Activated T-cell treated with anti-CD3 and anti-CD28 coated beads, Interleukin-2, amount 50 U/mL, for 4 hours (primary cell): Measurements from ENCODE around the gene TYMP. TPM values are rescaled to one million over a fixed set of nuclear protein-coding genes. Genes with fewer than 3 reads are reported as not detected.
A peak's percentile ranks its signal among the peaks of the same experiment; 100 is the strongest.
"Not testable (repeated sequence)": the region's sequence is repeated elsewhere in the genome, so short reads cannot be mapped to it uniquely, and the experiment has no call there.

Experiments
- ATAC-seq, 2 donors: fragments of 200-7000 bp; cut with Tn5 transposase; one replicate each; pipeline ENCODE4 v1.10.0; 2021
- DNase-seq: peaks from one replicate; pipeline ENCODE4 v3.0.0-alpha.2; 2020
- H3K27me3 Mint-ChIP-seq: one replicate; pipeline ENCODE4 v1.8.0; 2021; ENCODE audit warnings: low read depth, mixed read lengths
- H3K36me3 Mint-ChIP-seq: one replicate; pipeline ENCODE4 v1.8.0; 2022; ENCODE audit warnings: mixed read lengths; ENCODE audit not compliant: insufficient read depth
- H3K4me1 Mint-ChIP-seq: one replicate; pipeline ENCODE4 v1.8.0; 2021; ENCODE audit warnings: low read depth, mixed read lengths
- H3K4me3 Mint-ChIP-seq: one replicate; pipeline ENCODE4 v1.8.0; 2021; ENCODE audit warnings: mild to moderate bottlenecking, moderate library complexity, mixed read lengths
- H3K9me3 Mint-ChIP-seq: one replicate; pipeline ENCODE4 v1.8.0; 2021; ENCODE audit warnings: mixed read lengths
- total RNA-seq, 3 donors: library from RNA; stranded (reverse); gene quantifications; one replicate each; pipeline ENCODE4 v1.2.1, GENCODE V29; 2021

TYMP gene
- total RNA-seq, 3 donors from 2014 or later, result 64.4 to 103 (median 66.1) TPM

DNA sequence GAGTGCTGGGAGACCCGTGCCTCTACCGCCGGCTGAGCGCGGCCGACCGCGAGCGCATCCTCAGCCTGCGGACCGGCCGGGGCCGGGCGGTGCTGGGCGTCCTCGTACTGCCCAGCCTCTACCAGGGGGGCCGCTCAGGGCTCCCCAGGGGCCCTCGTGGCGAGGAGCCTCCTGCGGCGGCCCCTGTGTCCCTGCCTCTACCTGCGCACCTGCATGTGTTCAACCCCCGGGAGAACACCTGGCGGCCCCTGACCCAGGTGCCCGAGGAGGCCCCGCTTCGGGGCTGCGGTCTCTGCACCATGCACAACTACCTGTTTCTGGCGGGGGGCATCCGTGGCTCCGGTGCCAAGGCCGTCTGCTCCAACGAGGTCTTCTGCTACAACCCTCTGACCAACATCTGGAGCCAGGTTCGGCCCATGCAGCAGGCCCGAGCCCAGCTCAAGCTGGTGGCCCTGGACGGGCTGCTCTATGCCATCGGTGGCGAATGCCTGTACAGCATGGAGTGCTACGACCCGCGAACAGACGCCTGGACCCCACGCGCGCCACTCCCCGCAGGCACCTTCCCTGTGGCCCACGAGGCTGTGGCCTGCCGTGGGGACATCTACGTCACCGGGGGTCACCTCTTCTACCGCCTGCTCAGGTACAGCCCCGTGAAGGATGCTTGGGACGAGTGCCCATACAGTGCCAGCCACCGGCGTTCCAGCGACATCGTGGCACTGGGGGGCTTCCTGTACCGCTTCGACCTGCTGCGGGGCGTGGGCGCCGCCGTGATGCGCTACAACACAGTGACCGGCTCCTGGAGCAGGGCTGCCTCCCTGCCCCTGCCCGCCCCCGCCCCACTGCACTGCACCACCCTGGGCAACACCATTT lies 19.3 kb upstream of the TYMP start:
- no peak for DNase-seq
- no peaks in the 10 kb centered on the region for H3K9me3 Mint-ChIP-seq
- no peaks in the 10 kb centered on the region for H3K27me3 Mint-ChIP-seq
- ATAC-seq, result peak; percentile 25 to 29
- H3K4me3 Mint-ChIP-seq, result peak overlapping the region; percentile 83
- peaks cover 43% of the 10 kb centered on the region for H3K4me1 Mint-ChIP-seq
- no peaks in the 10 kb centered on the region for H3K36me3 Mint-ChIP-seq

DNA sequence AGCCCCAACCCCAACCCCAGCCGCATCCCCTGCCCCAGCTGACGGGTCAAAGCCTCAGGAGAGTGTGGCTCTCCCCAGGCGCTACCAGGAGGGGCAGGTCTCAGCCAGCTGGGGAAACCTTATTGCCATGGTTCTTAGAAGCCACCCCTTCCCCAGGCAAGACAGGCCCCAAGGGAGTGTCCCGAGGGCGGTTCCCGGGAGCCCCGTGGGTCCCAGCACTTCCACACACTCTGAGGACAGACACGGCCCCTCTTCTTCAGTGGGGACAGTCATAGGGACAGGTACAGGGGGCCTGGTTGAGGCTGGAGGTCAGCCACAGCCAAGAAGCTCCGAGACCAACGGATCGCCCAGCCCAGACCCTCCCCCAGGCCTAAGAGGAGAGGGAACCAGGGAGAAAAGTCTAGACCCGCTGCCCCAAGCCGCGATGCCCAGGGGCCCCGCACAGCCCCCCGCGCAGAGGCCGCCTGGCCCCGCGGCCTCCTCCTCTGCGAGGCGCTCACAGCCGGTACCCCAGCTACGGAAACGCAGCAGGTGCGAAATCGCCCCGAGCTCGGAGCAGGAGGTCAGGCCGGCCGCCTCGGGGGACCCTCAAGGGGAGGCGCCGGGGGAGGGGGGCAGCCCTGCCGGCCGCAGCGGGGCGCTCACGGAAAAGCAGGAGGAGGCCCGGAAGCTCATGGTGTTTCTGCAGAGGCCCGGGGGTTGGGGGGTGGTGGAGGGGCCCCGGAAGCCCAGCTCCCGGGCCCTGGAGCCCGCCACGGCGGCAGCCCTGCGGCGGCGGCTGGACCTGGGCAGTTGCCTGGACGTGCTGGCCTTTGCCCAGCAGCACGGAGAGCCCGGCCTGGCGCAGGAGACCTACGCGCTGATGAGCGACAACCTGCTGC lies 18.5 kb upstream of the TYMP start:
- DNase-seq (peak; percentile 50), ATAC-seq (peak; percentile 61 to 67)
- H3K9me3 Mint-ChIP-seq, result no peaks in the 10 kb centered on the region
- H3K4me3 Mint-ChIP-seq, result peak overlapping the region; percentile 70
- no peaks in the 10 kb centered on the region for H3K36me3 Mint-ChIP-seq
- H3K27me3 Mint-ChIP-seq, result no peaks in the 10 kb centered on the region
- H3K4me1 Mint-ChIP-seq, result peaks cover 43% of the 10 kb centered on the region

DNA sequence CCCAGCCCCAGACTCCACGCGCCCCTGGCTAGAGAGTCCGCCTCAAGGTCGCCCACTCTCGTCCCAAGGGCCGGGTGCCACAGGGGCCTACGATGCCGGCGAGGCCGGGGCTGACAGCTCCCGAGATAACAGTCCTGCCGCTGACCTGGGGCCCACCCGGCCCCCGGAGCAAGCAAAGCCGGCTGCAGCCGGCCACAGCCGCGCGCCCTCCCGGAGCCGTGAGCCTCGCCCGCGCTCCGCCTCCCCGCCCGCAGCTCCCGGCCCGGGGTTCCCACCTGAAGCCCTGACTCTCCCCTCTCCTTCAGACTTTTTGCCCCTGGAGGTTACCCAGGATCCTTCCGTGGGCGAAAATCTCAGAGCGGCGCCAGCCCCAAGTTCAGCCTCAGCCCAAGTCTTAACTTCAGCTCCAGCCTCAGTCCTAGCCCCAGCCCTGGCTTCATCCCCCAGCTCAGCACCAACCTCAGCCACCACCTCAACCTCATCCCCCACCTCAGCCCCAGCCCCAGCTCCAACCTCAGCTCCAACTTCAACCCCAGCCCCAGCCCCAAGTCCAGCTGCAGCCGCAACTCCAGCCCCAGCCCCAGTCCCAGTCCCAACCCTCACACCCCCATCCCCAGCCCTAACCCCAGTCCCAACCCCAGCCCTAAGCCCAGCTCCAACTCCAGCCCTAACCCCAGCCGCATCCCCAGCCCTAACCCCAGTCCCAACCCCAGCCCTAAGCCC lies 17.6 kb upstream of the TYMP start:
- H3K4me3 Mint-ChIP-seq, result no peak overlapping the region
- peaks cover 46% of the 10 kb centered on the region for H3K4me1 Mint-ChIP-seq
- H3K9me3 Mint-ChIP-seq, result no peaks in the 10 kb centered on the region
- no peaks in the 10 kb centered on the region for H3K27me3 Mint-ChIP-seq
- H3K36me3 Mint-ChIP-seq, result no peaks in the 10 kb centered on the region
- DNase-seq, result no peak
- no peak for ATAC-seq

DNA sequence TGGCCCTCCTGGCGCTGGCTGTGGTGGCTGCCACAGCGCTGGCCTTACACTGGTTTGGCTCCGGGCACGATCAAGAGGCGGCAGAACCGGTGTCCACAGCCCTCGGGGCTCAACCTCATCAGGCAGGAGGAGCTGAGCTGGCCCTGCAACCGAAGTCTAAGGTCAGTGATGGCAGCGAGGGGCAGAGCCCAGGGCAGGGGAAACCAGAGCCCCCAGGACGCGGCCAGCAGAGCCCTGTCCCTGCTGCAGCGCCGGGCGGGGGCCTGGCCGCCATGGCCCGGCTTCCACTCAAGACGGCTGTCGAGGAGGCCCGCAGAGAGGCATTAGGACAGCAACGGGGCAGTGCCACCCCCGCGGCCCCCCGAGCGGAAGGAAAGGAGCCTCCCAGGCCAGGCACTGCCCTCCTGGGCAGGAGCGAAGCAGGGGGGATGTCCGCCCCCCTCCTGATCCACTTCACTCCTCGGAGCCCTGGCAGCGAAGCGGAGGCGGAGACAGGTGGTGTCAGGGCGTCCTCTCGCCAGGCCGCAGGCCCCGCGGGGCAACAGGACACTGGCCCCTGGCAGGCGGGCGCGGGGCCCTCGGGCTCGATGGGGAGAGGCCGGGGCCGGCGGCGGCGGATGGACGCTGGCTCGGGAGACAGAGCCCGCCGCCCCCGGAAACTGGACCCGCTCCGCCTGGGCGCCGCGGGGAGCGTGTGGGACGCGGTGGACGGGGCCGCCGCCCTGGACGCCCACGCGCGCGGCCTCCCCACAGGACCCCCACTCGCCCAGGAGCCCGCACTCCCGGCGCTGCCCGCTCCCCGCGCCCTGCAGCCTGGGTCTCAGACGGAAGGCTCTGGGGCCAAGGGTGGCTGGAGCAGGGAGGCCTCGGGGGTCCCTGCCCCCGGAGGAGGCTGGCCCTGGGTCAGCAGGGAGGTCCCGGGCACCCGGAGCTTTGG lies 16.8 kb upstream of the TYMP start:
- DNase-seq (no peak), ATAC-seq (no peak)
- H3K9me3 Mint-ChIP-seq, result no peaks in the 10 kb centered on the region
- H3K27me3 Mint-ChIP-seq, result no peaks in the 10 kb centered on the region
- H3K4me1 Mint-ChIP-seq, result peaks cover 53% of the 10 kb centered on the region
- H3K36me3 Mint-ChIP-seq, result no peaks in the 10 kb centered on the region
- no peak overlapping the region for H3K4me3 Mint-ChIP-seq

DNA sequence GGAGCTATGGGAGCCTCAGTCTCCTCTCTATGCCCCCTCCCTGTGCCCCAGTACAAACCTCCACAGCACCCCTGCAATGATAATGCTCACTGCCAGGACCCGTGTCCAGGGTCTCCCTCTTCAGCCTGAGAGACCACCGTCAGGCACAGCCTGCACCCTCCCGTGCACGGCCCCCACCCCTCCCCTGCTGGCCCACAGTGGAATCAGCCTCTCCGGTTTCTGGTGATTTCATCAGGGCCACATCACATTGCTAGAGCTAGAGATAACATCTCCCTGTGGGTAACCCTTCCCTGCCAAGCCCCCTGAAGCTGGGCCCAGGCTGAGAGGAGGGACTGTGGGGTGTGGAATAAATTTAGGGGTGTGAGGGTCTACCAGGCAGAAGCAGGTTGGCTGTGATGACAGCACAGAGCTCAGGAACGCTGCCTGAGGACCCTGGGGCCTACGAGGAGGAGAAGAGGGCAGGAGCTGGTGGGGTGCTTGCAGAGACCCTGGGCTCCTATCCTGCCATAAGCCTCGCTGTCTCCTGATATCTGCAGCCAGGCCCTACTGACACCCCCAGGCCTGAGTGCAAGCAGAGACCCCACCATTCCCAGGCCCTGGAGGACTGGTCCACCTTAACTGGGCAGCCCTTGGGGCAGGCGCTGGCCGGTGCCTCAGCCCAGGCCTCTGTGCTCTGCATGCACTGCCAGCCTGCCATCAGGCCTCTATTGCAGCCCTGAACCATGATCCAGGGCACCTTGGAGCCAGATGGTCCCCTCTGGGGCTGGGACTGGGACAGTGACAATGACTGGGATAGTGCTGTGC lies 15.9 kb upstream of the TYMP start, which contains the start of gene KLHDC7B:
Gene KLHDC7B (plus strand): TSS at position 378 of the 804 bp plus-strand sequence. CDS start 345 bp downstream, at position 723.
- Mint-ChIP-seq H3K9me3 (no peaks in the 10 kb centered on the region), H3K4me3 (peak within 1 kb of the TSS; percentile 61), H3K4me1 (peaks cover 58% of the 10 kb centered on the region), H3K27me3 (no peaks in the 10 kb centered on the region), H3K36me3 (no peaks in the 10 kb centered on the region)
- DNase-seq (no peak), ATAC-seq (peak; percentile 15 to 25)

DNA sequence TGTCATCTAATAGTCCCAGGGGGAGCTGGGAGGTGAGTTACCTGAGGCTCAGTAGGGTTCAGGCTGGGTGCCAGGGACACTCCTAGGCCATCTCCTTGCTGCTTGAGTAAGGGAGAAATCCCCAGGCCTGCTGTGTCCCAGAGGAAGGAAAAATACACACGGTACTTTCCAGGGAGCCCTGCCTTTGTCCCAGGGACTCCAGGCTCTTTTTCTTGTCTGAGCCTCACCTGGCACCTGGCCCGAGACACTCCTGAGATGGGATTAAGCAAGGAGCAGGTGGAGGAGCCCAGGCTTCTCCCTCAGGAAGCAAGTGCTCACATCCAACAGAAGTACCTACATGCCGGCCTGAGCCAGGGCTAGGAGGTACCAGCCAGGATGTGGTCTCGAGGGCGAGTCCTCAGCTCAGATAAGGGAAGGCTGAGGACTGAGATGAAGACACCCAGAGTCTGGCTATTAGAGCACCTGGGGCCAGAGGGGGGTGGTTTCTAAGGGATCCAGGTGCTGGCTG lies 15.0 kb upstream of the TYMP start:
- no peaks in the 10 kb centered on the region for H3K36me3 Mint-ChIP-seq
- H3K27me3 Mint-ChIP-seq, result no peaks in the 10 kb centered on the region
- peaks cover 55% of the 10 kb centered on the region for H3K4me1 Mint-ChIP-seq
- H3K9me3 Mint-ChIP-seq, result no peaks in the 10 kb centered on the region
- no peak for DNase-seq
- peak overlapping the region; percentile 61 for H3K4me3 Mint-ChIP-seq
- no peak for ATAC-seq

DNA sequence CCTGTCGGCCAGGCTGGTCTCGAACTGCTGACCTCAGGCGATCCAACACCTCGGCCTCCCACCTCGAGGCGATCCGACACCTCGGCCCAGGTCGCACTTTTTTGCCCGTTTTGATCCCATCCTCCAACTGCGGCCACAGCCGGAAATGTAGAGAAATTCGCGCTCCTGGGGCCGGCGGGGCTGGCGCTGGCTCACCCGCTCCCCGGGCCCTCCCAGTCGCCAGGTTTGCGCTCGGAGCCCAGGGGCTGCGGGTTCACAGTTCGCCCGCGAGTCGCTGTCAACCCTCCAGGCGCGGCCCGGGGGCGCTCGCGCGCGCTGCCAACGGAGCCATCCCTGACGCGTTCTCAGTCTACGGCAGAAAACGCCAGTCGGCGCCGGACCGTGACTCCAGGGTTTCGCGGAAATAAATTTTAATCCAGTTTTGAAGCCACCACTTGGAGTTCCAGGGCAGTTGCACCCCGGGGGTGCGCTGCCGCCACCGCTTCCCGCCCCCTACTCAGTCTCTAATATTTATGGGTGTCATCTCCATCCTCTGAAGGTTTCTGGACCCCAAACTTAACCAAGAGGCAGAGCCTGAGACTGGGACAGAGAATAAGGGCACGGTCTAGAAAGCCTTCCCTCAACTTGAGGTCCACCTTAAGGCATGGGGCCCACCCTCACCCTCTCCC lies 14.4 kb upstream of the TYMP start:
- DNase-seq (peak; percentile 82), ATAC-seq (peak; percentile 53 to 54)
- Mint-ChIP-seq H3K9me3 (no peaks in the 10 kb centered on the region), H3K4me3 (peak overlapping the region; percentile 61), H3K4me1 (peaks cover 56% of the 10 kb centered on the region), H3K36me3 (no peaks in the 10 kb centered on the region), H3K27me3 (no peaks in the 10 kb centered on the region)

DNA sequence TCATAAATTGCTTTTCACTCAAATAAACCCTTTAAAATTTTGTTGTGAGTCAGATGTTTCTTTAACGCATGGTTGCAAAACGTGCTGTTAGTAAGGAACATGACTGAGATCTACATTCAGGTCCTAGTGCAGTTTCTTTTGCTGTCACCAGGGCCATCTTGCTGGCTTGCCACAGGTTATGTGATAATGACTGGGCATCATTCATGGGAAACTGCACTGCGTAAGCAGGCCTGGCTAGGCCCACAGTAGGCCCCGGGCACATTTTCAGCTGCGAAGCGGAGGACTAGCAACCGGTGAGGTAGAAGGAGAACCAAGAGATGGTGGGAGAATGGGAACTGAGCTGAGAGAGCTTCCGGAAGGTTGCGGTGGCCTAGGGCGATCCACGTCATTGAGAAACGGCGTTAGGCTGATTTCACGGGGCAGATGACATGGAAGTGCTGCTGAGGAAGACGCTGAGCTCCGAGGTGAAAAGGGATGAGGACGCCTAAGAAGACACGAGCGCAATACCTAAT lies 12.7 kb upstream of the TYMP start:
- DNase-seq, result no peak
- Mint-ChIP-seq H3K4me1 (peaks cover 66% of the 10 kb centered on the region), H3K36me3 (no peaks in the 10 kb centered on the region), H3K4me3 (peak overlapping the region; percentile 27), H3K9me3 (no peaks in the 10 kb centered on the region), H3K27me3 (no peaks in the 10 kb centered on the region)
- peak; percentile 5 to 20 for ATAC-seq

DNA sequence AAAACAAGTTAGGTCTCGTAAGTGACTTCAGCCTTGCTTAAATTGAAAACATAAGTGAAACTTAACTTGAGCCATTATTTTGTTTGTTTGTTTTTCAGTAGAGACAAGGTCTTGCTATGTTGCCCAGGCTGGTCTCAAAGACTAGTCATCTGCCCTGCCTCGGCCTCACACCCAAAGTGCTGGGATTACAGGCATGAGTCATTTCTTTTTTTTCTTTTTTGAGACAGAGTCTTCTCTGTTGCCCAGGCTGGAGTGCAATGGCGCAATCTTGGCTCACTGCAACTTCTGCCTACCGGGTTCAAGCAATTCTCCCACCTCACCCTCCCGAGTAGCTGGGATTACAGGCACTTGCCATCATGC lies 11.8 kb upstream of the TYMP start:
- H3K4me1 Mint-ChIP-seq, result peaks cover 67% of the 10 kb centered on the region
- ATAC-seq, H3K4me3 Mint-ChIP-seq, H3K27me3 Mint-ChIP-seq, H3K9me3 Mint-ChIP-seq, DNase-seq, H3K36me3 Mint-ChIP-seq: not testable (repeated sequence)

DNA sequence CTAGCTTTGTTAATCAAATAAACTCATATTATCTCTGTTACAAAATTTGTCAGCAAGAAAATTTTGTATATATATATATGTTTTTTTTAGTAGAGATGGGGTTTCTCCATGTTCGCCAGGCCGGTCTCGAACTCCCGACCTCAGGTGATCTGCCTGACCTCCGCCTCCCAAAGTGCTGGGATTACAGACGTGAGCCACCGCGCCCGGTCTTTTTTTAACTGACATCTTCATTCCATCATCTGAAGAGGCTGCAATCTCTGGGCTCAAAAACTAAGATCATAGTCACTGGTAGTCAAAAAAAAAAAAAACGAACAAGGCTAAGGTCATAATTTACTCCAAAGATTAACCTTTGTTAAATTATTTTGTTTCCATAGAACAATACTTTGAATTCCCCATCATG lies 10.6 kb upstream of the TYMP start:
- no peak for ATAC-seq
- no peaks in the 10 kb centered on the region for H3K36me3 Mint-ChIP-seq
- H3K4me3 Mint-ChIP-seq, result peak overlapping the region; percentile 5
- H3K27me3 Mint-ChIP-seq, result no peaks in the 10 kb centered on the region
- no peaks in the 10 kb centered on the region for H3K9me3 Mint-ChIP-seq
- DNase-seq, result no peak
- H3K4me1 Mint-ChIP-seq, result peaks cover 58% of the 10 kb centered on the region

DNA sequence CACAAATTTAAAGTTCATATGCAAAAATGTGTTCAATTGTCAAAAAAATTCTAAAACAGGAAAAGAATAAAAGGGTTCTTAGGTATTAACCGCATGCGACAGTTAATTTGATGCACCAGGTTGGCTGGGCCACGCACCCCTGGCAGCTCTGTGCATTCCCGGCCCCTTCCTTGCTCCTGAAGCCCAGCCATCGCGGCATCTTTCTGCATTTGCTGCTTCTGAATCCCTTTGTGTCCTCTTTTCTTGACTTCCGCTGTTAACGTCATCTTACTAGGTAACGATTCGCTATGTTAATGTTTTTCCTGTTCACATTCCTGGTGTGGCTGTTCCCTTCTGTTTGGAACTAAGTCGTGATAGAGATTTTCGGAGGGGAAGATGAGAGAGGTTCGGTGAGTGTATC lies 8.0 kb upstream of the TYMP start:
- DNase-seq, result no peak
- H3K27me3 Mint-ChIP-seq, result no peaks in the 10 kb centered on the region
- H3K36me3 Mint-ChIP-seq, result no peaks in the 10 kb centered on the region
- no peak for ATAC-seq
- H3K4me3 Mint-ChIP-seq, result no peak overlapping the region
- peaks cover 64% of the 10 kb centered on the region for H3K4me1 Mint-ChIP-seq
- no peaks in the 10 kb centered on the region for H3K9me3 Mint-ChIP-seq

DNA sequence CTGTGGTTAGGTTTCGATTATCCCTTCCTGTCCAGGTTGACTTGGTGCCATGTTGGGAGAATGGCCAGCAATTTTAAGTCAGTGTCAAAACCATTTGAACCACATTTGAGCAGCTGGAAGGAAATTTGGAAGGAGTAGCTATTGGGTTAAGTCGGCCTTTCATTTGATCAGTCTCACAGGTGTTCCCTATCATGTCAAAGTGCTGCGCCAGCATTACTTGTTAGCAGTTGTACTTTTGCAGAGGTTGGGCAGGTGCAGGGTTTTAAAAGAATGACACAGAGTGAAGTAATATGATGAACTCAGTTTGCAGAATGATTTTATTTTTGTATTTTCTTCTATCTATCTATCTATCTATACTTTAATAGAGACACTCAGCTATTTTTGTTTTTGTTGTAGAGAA lies 6.4 kb upstream of the TYMP start:
- Mint-ChIP-seq H3K27me3 (no peaks in the 10 kb centered on the region), H3K36me3 (no peaks in the 10 kb centered on the region), H3K4me1 (peaks cover 53% of the 10 kb centered on the region), H3K4me3 (no peak overlapping the region), H3K9me3 (no peaks in the 10 kb centered on the region)
- ATAC-seq, result no peak
- no peak for DNase-seq
